Activated CD8-positive, alpha-beta memory T cell treated with anti-CD3 and anti-CD28 coated beads, Interleukin-2, amount 50 U/mL, for 24 hours (primary cell): Measurements from ENCODE around the gene ADAM11.

Source experiments
- DNase-seq: peaks from one replicate; pipeline ENCODE4 v3.0.0-alpha.2; 2020; ENCODE audit errors: extremely low read depth

The ADAM11 gene

DNA sequence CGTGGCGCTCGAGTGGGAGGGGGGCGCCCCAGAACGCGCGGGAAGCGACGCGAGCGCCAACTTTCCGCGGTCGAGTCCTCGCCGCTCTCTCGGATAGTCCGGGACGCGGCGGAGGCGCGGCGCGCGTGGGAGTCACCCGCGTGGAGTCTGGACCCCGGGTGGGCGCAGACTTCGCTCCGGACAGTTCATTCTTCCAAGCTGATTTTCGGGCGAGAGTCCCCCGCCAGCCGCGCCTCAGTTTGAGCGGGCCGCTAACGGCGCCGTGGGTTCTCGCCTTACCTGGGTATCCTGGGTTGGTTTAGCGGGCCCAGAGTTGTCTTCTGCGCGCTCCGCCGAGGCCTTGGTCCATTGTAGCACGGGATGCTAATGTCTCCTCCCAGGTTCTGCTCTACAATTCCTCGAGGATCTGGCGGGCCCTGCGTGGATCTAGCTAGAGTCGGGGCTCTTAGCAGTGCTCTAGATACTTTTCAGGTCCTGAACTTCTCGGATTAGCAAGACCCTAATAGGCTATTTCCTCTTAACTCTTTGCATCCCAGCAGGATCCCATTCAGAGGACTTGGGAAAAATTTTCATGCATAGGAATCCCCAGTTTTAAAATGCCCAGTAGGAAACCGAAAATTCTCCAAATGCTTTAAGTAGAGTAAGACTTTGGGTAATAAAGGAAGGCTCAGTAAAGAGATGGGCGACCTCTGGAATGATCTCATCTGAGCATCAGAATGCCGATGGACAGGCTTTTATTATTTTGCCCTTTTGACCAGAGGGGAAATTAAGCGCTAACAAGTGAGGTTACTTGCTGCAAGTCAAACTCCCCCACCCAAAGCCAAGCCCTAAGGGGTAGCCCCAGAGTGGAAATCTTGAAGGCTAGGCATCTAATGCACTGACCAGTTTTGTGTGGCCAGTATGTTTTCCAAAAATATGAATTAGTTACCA lies 71.8 kb downstream of the ADAM11 start:
- DNase-seq, result no peak

DNA sequence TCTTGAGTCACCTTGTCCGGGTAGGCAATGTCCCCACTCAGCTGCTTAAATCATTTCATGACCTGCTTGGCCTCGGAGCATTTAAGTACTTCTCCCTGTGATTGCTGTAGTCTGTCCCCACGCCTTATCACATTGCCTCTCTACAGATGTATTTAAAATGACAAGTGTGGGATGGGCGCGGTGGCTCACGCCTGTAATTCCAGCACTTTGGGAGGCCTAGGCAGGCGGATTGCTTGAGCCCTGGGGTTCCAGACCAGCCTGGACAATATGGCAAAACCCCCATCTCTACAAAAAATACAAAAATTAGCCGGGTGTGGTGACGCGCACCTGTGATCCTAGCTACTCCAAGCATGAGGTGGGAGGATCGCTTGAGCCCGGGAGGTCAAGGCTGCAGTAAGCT lies 72.6 kb downstream of the ADAM11 start:
- no peak for DNase-seq
